HepG2 (cell line): ENCODE results near the gene LSM12. TPM values are rescaled to one million over a fixed set of nuclear protein-coding genes. Genes with fewer than 3 reads are reported as not detected.
A peak's percentile ranks its signal among the peaks of the same experiment; 100 is the strongest.

Experiments
- ATRX ChIP-seq: sonication (generic); formaldehyde crosslinking; IDR thresholded peaks from 2 replicates; pipeline ENCODE4 v1.4.0; 2020; ENCODE audit warnings: missing genetic modification reagents, borderline replicate concordance
- KLF13 ChIP-seq: sonication (generic); formaldehyde crosslinking; IDR thresholded peaks from 2 replicates; pipeline ENCODE4 v1.4.0; 2020; ENCODE audit warnings: mild to moderate bottlenecking, missing genetic modification reagents
- MTERF4 ChIP-seq: sonication (generic); formaldehyde crosslinking; IDR thresholded peaks from 2 replicates; pipeline ENCODE4 v1.8.0; 2023; ENCODE audit warnings: mild to moderate bottlenecking, missing genetic modification reagents
- NCOR1 ChIP-seq: fragments of 200-600 bp; sonication (generic); IDR thresholded peaks from 2 replicates; pipeline ENCODE4 v1.7.0; 2017; ENCODE audit warnings: antibody characterized with exemption, low read length, borderline replicate concordance
- NFYB ChIP-seq: sonication (generic); formaldehyde crosslinking; IDR thresholded peaks from 2 replicates; pipeline ENCODE4 v1.4.0; 2020; ENCODE audit warnings: missing genetic modification reagents
- NONO ChIP-seq, 2 experiments: fragments of 450-650 bp in 1 of 2; sonication (generic) in 1 of 2; formaldehyde crosslinking in 1 of 2; IDR thresholded peaks in 1 of 2; conservative IDR thresholded peaks in 1 of 2; 2 replicates each; pipeline versions ENCODE4 v1.6.1 to v1.8.0; 2017 to 2022; ENCODE audit warnings: mild to moderate bottlenecking in 1 of 2, missing genetic modification reagents in 1 of 2, moderate library complexity in 1 of 2
- PCBP1 ChIP-seq: fragments of 200-400 bp; formaldehyde crosslinking; IDR thresholded peaks from 2 replicates; pipeline ENCODE4 v1.6.1; 2017; ENCODE audit warnings: mild to moderate bottlenecking, low read depth, low read length, borderline replicate concordance
- POLR2A ChIP-seq, 2 experiments: IDR thresholded peaks; 2 replicates each; pipeline ENCODE4 v1.6.1; 2011; ENCODE audit warnings: low read depth in 2 of 2, low read length in 2 of 2, mild to moderate bottlenecking in 1 of 2, moderate library complexity in 1 of 2; ENCODE audit not compliant: insufficient read depth in 1 of 2
- POLR2AphosphoS2 ChIP-seq: IDR thresholded peaks from 2 replicates; pipeline ENCODE4 v1.6.1; 2011; ENCODE audit warnings: low read depth, low read length, improper control_type of control experiment
- RBM22 ChIP-seq: fragments of 200-400 bp; formaldehyde crosslinking; optimal IDR thresholded peaks from 2 replicates; pipeline ENCODE3; 2017; ENCODE audit warnings: mild to moderate bottlenecking, low read length, moderate library complexity
- XBP1 ChIP-seq: sonication (generic); formaldehyde crosslinking; IDR thresholded peaks from 2 replicates; pipeline ENCODE4 v1.5.0; 2020; ENCODE audit warnings: missing genetic modification reagents
- ZFX ChIP-seq: sonication (generic); formaldehyde crosslinking; IDR thresholded peaks from 2 replicates; pipeline ENCODE4 v1.4.0; 2020; ENCODE audit warnings: mild to moderate bottlenecking, low read depth, missing genetic modification reagents, moderate library complexity
- ZNF264 ChIP-seq: sonication (generic); formaldehyde crosslinking; IDR thresholded peaks from 2 replicates; pipeline ENCODE4 v1.4.0; 2020; ENCODE audit warnings: missing genetic modification reagents
- ZNF350 ChIP-seq: sonication (generic); formaldehyde crosslinking; IDR thresholded peaks from 2 replicates; pipeline ENCODE4 v1.4.0; 2020; ENCODE audit warnings: mild to moderate bottlenecking, low read depth, missing genetic modification reagents, borderline replicate concordance
- ZNF503 ChIP-seq: sonication (generic); formaldehyde crosslinking; IDR thresholded peaks from 2 replicates; pipeline ENCODE4 v1.4.0; 2020; ENCODE audit warnings: missing genetic modification reagents
- ZNF512 ChIP-seq: sonication (generic); formaldehyde crosslinking; IDR thresholded peaks from 2 replicates; pipeline ENCODE4 v1.4.0; 2020; ENCODE audit warnings: mild to moderate bottlenecking, missing genetic modification reagents
- ZNF552 ChIP-seq: sonication (generic); formaldehyde crosslinking; IDR thresholded peaks from 2 replicates; pipeline ENCODE4 v1.9.0; 2022; ENCODE audit warnings: missing genetic modification reagents, mild to moderate bottlenecking, borderline replicate concordance
- ZNF597 ChIP-seq: sonication (generic); formaldehyde crosslinking; IDR thresholded peaks from 2 replicates; pipeline ENCODE4 v1.5.0; 2020; ENCODE audit warnings: missing genetic modification reagents
- ZNF775 ChIP-seq: sonication (generic); formaldehyde crosslinking; IDR thresholded peaks from 2 replicates; pipeline ENCODE4 v1.4.0; 2020; ENCODE audit warnings: missing genetic modification reagents, mild to moderate bottlenecking, moderate library complexity, borderline replicate concordance
- ZNF816 ChIP-seq: sonication (generic); formaldehyde crosslinking; IDR thresholded peaks from 2 replicates; pipeline ENCODE4 v1.8.0; 2022; ENCODE audit warnings: missing genetic modification reagents, mild to moderate bottlenecking, borderline replicate concordance
- ZXDC ChIP-seq: sonication (generic); formaldehyde crosslinking; IDR thresholded peaks from 2 replicates; pipeline ENCODE4 v1.5.0; 2020; ENCODE audit warnings: mild to moderate bottlenecking, missing genetic modification reagents
- polyA plus RNA-seq, 8 experiments: library from polyadenylated mRNA; depleted of rRNA in 3 of 8; stranded (reverse) in 7 of 8; unstranded in 1 of 8; fragments of >200 nt; fragmentation: Illumina TruSeq in 4 of 8; extraction: Trizol in 4 of 8; gene quantifications; 2 replicates each; pipeline versions ENCODE4 v1.2.1 to v1.2.3, GENCODE V29; 2011 to 2016; ENCODE audit warnings: low read depth in 4 of 8, missing spikeins in 1 of 8, mixed read lengths in 1 of 8; ENCODE audit not compliant: insufficient read depth in 1 of 8
- total RNA-seq, 5 experiments: library from RNA; depleted of rRNA; stranded (reverse); fragments of >200 nt; fragmentation: Illumina TruSeq; extraction: Trizol; gene quantifications; 2 replicates each; pipeline ENCODE4 v1.2.3, GENCODE V29; 2016; ENCODE audit warnings: low read depth in 1 of 5

The LSM12 gene
- total and polyA plus RNA-seq, 2 of the 13 experiments (the other 11 are each of a cell fraction or from before 2014, with no cell fraction given), result 52.8 to 55.7 TPM

GRCh38 chr17:44075598-44076293, 9.3 kb upstream of the LSM12 start (continued):
- TF ChIP-seq PCBP1 (no peak), ZNF597 (no peak), NFYB (CRISPR knock-in tag) (no peak), ZFX (CRISPR knock-in tag) (0 out of 2 replicates have a peak, but pooled peaks have one; percentile 14), POLR2A (IDR thresholded peaks at IDR 0.05; ENCODE audit: insufficient read depth in 1 of 2, low read depth in 2 of 2, low read length in 2 of 2) (peak in 1 of 2 experiments; percentile 20; a peak in 1 of 4 replicates), ZNF775 (CRISPR knock-in tag) (no peak), NONO (IDR thresholded peaks at IDR 0.05) (no peak), NONO (CRISPR knock-in tag; conservative IDR thresholded peaks at IDR 0.05) (no peak), ZNF350 (CRISPR knock-in tag) (no peak), POLR2AphosphoS2 (0 out of 2 replicates have a peak, but pooled peaks have one; percentile 7), NCOR1 (no peak), ZNF264 (CRISPR knock-in tag) (no peak), ZNF512 (CRISPR knock-in tag) (no peak), ATRX (CRISPR knock-in tag) (no peak), XBP1 (no peak), ZNF552 (CRISPR knock-in tag) (no peak), ZNF816 (no peak), MTERF4 (no peak), RBM22 (no peak), KLF13 (0 out of 2 replicates have a peak, but pooled peaks have one; percentile 49), ZNF503 (CRISPR knock-in tag) (no peak), ZXDC (CRISPR knock-in tag) (no peak)
